Measurements from ENCODE around the gene SFRP2. TPM values are rescaled to one million over a fixed set of nuclear protein-coding genes. Genes with fewer than 3 reads are reported as not detected.

Gene SFRP2
- total RNA-seq, 4 donors from 2014 or later, result 12.3 to 36.5 (median 21.2) TPM

GRCh38 chr4:153809916-153810810 lies 21.3 kb upstream of the SFRP2 start:
- 89 to 92% methylated on average over 9 of the region's 9 CpGs for WGBS, 2 donors (ENCODE audit: low coverage in 1 of 2)
- ATAC-seq, result no peak

GRCh38 chr4:153809307-153809706 lies 20.4 kb upstream of the SFRP2 start:
- ATAC-seq, result no peak
- no peaks in the 10 kb centered on the region for H3K36me3 ChIP-seq
- TF ChIP-seq POLR2AphosphoS5 (IDR thresholded peaks at IDR 0.05), result no peak
- no peak for TF ChIP-seq CTCF (IDR thresholded peaks at IDR 0.05)
- H3K9me3 ChIP-seq, result no peaks in the 10 kb centered on the region
- no peak overlapping the region for H3K27ac ChIP-seq
- H3K4me1 ChIP-seq, result no peaks in the 10 kb centered on the region
- no peak overlapping the region for H3K4me3 ChIP-seq
- no peaks in the 10 kb centered on the region for H3K27me3 ChIP-seq

More at GRCh38 chr4:153809916-153810810, 21.3 kb upstream of the SFRP2 start:
- H3K4me1 ChIP-seq, result no peaks in the 10 kb centered on the region
- TF ChIP-seq EP300 (IDR thresholded peaks at IDR 0.05) (no peak), CTCF (IDR thresholded peaks at IDR 0.05) (no peak), POLR2A (IDR thresholded peaks at IDR 0.05) (no peak), POLR2AphosphoS5 (IDR thresholded peaks at IDR 0.05) (no peak)
- H3K36me3 ChIP-seq, result no peaks in the 10 kb centered on the region
- H3K4me3 ChIP-seq, result no peak overlapping the region
- H3K27me3 ChIP-seq, result no peaks in the 10 kb centered on the region
- H3K27ac ChIP-seq, result no peak overlapping the region
- no peaks in the 10 kb centered on the region for H3K9me3 ChIP-seq

DNA sequence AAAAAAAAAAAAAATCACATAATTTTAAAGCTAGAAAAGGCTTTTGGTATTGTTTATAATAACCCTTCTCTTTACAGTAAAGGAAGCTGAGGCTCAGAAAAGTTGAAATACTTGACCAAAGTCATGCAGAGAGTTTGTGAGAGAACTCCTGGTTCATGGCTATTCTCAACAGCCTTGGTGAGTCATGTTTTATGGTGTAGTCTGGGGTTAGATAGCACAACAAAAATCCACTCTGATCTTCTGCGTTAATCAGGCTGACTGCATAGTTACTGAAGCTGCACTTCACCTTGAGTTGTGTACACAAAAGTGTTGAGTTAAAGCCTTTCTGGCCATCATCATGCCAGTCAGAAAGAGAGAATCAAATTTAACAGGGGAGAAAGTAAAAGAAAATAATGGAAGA lies 19.3 kb upstream of the SFRP2 start:
- no peak overlapping the region for H3K4me3 ChIP-seq
- H3K9me3 ChIP-seq, result no peaks in the 10 kb centered on the region
- no peak for TF ChIP-seq CTCF (IDR thresholded peaks at IDR 0.05)
- no peak for TF ChIP-seq POLR2AphosphoS5 (IDR thresholded peaks at IDR 0.05)
- WGBS, 2 donors (ENCODE audit: low coverage in 1 of 2), result 75% methylated on average over 1 of the region's 1 CpG; no CpG with 5 or more reads in 1 of the 2 donors
- no peak for ATAC-seq
- no peaks in the 10 kb centered on the region for H3K27me3 ChIP-seq
- no peaks in the 10 kb centered on the region for H3K4me1 ChIP-seq
- H3K27ac ChIP-seq, result no peak overlapping the region
- H3K36me3 ChIP-seq, result no peaks in the 10 kb centered on the region

GRCh38 chr4:153806073-153806472 lies 17.2 kb upstream of the SFRP2 start:
- H3K4me1 ChIP-seq, result no peaks in the 10 kb centered on the region
- H3K27ac ChIP-seq, result no peak overlapping the region
- 98% methylated on average over 5 of the region's 30 CpGs; no CpG with 5 or more reads in 1 of the 2 donors for WGBS, 2 donors (ENCODE audit: low coverage in 1 of 2)
- no peaks in the 10 kb centered on the region for H3K36me3 ChIP-seq
- TF ChIP-seq EP300 (IDR thresholded peaks at IDR 0.05) (no peak), POLR2AphosphoS5 (IDR thresholded peaks at IDR 0.05) (no peak), CTCF (IDR thresholded peaks at IDR 0.05) (no peak), POLR2A (IDR thresholded peaks at IDR 0.05) (no peak)
- H3K27me3 ChIP-seq, result no peaks in the 10 kb centered on the region
- ATAC-seq, result no peak
- no peak overlapping the region for H3K4me3 ChIP-seq
- no peaks in the 10 kb centered on the region for H3K9me3 ChIP-seq

DNA sequence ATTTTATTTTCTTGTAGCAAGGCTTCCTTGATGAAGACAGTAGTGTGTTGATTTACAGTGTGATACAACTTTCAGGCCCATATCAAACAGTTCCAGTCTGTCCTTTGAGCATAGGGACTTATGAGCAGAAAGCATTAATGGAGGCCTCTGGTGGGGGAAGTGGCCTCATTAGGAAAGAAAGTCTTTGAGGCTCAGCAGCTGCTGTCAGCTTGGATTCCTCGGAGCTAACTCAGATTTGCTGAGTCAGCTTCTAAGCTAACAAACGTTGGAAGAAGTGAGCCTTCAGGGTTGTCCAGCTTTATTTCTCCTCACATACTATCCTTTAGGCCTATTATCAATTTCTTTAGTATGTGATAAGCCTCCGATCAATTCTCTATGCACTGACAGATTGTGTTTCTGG lies 15.8 kb upstream of the SFRP2 start:
- 36 to 58% methylated on average over 2 of the region's 3 CpGs for WGBS, 2 donors (ENCODE audit: low coverage in 1 of 2)
- Histone ChIP-seq H3K27ac (no peak overlapping the region), H3K36me3 (no peaks in the 10 kb centered on the region), H3K27me3 (no peaks in the 10 kb centered on the region), H3K4me1 (no peaks in the 10 kb centered on the region), H3K9me3 (no peaks in the 10 kb centered on the region), H3K4me3 (no peak overlapping the region)
- ATAC-seq, result no peak
- TF ChIP-seq EP300 (IDR thresholded peaks at IDR 0.05) (no peak), POLR2A (IDR thresholded peaks at IDR 0.05) (no peak), POLR2AphosphoS5 (IDR thresholded peaks at IDR 0.05) (no peak), CTCF (IDR thresholded peaks at IDR 0.05) (no peak)
